ENCODE measurements around the gene UBXN11. TPM values are rescaled to one million over a fixed set of nuclear protein-coding genes. Genes with fewer than 3 reads are reported as not detected.

Gene UBXN11
- total RNA-seq, 4 donors from 2014 or later = 10.4 to 29.9 (median 16.7) TPM

- TF ChIP-seq, protein P1, sequence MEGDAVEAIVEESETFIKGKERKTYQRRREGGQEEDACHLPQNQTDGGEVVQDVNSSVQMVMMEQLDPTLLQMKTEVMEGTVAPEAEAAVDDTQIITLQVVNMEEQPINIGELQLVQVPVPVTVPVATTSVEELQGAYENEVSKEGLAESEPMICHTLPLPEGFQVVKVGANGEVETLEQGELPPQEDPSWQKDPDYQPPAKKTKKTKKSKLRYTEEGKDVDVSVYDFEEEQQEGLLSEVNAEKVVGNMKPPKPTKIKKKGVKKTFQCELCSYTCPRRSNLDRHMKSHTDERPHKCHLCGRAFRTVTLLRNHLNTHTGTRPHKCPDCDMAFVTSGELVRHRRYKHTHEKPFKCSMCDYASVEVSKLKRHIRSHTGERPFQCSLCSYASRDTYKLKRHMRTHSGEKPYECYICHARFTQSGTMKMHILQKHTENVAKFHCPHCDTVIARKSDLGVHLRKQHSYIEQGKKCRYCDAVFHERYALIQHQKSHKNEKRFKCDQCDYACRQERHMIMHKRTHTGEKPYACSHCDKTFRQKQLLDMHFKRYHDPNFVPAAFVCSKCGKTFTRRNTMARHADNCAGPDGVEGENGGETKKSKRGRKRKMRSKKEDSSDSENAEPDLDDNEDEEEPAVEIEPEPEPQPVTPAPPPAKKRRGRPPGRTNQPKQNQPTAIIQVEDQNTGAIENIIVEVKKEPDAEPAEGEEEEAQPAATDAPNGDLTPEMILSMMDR (IDR thresholded peaks at IDR 0.05; ENCODE audit: low read depth) = no peak
These were observed 8.1 kb upstream of the UBXN11 start for GRCh38 chr1:26314501-26314900.

DNA sequence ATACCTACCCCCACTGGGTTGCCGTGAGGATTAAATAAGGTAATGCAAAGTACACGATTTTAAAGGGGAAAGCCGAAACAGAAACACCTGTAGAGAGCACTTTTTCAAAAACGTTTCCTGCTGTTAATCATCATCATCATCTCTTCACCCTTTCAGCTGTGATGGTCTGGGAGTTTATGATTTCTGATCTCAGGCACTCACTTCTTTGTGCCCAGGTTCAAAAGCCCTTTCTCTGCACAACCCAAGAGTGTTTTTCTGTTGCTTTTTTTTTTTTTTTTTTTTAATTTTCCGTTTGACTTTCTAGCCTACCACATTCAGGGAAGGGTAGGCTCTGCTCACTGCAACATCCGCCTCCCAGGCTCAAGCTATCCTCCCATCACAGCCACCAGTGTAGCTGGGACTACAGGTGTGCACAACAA, 936 bp upstream of the UBXN11 start:
- TF ChIP-seq, protein P1 (IDR thresholded peaks at IDR 0.05; ENCODE audit: low read depth) = no peak

- TF ChIP-seq, protein P1 (IDR thresholded peaks at IDR 0.05; ENCODE audit: low read depth) = no peak
These were observed 658 bp downstream of the UBXN11 start for GRCh38 chr1:26305667-26306289.

GRCh38 chr1:26302733-26303405, 3.6 kb downstream of the UBXN11 start:
- TF ChIP-seq, protein P1 (IDR thresholded peaks at IDR 0.05; ENCODE audit: low read depth) = no peak

GRCh38 chr1:26300578-26301275, 5.7 kb downstream of the UBXN11 start:
- TF ChIP-seq, protein P1 (IDR thresholded peaks at IDR 0.05; ENCODE audit: low read depth) = no peak

GRCh38 chr1:26297791-26298124, 8.7 kb downstream of the UBXN11 start:
- TF ChIP-seq, protein P1 (IDR thresholded peaks at IDR 0.05; ENCODE audit: low read depth) = no peak

GRCh38 chr1:26297057-26297790, 9.2 kb downstream of the UBXN11 start:
- TF ChIP-seq, protein P1 (IDR thresholded peaks at IDR 0.05; ENCODE audit: low read depth) = no peak

Measured in subcutaneous adipose tissue (tissue), 4 donors.